ENCODE results near the gene TSPAN31. TPM values are rescaled to one million over a fixed set of nuclear protein-coding genes. Genes with fewer than 3 reads are reported as not detected.

Gene TSPAN31
- total and polyA plus RNA-seq, 2 experiments from 2014 or later = 15.5 to 15.6 TPM

DNA sequence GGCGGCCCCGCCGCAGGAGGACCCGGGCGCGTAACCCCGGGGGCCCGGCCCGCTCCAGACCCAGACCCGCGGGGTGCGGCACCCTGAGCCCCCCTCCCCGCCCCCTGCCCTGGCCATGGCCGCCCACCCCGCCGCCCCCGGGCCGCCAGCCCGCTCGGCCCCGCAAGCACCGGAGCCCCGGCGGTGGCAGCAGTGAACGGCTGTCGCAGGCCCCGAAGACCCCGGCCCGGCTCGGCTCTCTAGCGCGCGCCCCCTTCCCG is 10.3 kb downstream of the TSPAN31 start (continued):
- TF ChIP-seq, protein P1, sequence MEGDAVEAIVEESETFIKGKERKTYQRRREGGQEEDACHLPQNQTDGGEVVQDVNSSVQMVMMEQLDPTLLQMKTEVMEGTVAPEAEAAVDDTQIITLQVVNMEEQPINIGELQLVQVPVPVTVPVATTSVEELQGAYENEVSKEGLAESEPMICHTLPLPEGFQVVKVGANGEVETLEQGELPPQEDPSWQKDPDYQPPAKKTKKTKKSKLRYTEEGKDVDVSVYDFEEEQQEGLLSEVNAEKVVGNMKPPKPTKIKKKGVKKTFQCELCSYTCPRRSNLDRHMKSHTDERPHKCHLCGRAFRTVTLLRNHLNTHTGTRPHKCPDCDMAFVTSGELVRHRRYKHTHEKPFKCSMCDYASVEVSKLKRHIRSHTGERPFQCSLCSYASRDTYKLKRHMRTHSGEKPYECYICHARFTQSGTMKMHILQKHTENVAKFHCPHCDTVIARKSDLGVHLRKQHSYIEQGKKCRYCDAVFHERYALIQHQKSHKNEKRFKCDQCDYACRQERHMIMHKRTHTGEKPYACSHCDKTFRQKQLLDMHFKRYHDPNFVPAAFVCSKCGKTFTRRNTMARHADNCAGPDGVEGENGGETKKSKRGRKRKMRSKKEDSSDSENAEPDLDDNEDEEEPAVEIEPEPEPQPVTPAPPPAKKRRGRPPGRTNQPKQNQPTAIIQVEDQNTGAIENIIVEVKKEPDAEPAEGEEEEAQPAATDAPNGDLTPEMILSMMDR (conservative IDR thresholded peaks at IDR 0.05; ENCODE audit: low read depth in 2 of 2) = no peak
- TF ChIP-seq EZH2phosphoT487 (IDR thresholded peaks at IDR 0.05; ENCODE audit: unreplicated experiment) (no peak), EZH2 (IDR thresholded peaks at IDR 0.05; ENCODE audit: low read depth, unreplicated experiment) (no peak), STAT1 (IDR thresholded peaks at IDR 0.05; ENCODE audit: unreplicated experiment) (no peak)
- TF ChIP-seq, protein P2, sequence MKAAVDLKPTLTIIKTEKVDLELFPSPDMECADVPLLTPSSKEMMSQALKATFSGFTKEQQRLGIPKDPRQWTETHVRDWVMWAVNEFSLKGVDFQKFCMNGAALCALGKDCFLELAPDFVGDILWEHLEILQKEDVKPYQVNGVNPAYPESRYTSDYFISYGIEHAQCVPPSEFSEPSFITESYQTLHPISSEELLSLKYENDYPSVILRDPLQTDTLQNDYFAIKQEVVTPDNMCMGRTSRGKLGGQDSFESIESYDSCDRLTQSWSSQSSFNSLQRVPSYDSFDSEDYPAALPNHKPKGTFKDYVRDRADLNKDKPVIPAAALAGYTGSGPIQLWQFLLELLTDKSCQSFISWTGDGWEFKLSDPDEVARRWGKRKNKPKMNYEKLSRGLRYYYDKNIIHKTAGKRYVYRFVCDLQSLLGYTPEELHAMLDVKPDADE (IDR thresholded peaks at IDR 0.05) = no peak

DNA sequence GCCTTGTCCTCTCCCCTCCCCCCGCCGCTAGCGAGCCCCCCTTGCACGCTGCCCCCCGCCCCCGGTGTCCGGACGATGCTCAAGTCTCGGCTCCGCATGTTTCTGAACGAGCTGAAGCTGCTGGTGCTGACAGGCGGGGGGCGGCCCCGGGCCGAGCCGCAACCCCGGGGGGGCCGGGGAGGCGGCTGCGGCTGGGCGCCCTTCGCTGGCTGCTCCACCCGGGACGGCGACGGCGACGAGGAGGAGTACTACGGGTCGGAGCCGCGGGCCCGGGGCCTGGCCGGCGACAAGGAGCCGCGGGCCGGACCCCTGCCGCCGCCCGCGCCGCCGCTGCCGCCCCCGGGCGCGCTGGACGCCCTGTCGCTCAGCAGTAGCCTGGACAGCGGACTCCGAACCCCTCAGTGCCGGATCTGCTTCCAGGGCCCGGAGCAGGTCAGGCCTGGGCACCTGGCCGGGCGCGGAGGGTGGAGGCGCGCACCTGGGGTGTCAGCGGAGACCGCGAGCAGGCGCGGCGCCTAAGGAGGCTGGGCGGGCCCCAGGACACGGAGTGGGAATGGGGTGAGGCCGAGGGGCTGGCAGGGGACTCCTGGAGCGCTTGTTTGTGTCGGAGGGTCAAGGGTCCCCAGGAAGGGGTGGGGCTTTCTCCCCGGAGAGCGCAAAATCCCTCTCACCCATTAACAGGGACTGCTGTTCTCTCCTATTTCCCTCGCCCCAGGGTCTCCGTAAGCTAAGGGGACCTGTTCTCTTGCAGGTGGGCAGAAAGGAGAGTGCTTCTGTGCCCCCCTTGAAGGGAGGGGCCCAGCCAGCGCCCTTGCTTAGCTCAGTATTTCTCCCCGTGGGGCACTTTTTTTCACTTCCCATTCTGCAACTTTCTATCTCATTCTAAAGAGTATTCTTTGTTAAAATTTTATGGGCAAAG is 10.9 kb downstream of the TSPAN31 start:
- Mint-ChIP-seq H3K27me3 (ENCODE audit: insufficient read depth, low read depth, poor library complexity) (peaks cover 69% of the 10 kb centered on the region), H3K4me3 (peak overlapping the region; percentile 71), H3K27ac (no peak overlapping the region), H3K4me1 (peaks cover 36% of the 10 kb centered on the region), H3K36me3 (ENCODE audit: low read depth) (peaks cover 13% of the 10 kb centered on the region), H3K9me3 (no peaks in the 10 kb centered on the region; the same call in 2 of the 3 replicates)
- Histone ChIP-seq H3K4me2 (peak overlapping the region; percentile 86), H3K79me2 (replicated peaks; ENCODE audit: insufficient read depth) (peaks cover 13% of the 10 kb centered on the region), H2AFZ (no peak overlapping the region), H3F3A (replicated peaks; ENCODE audit: low read depth) (peaks cover 19% of the 10 kb centered on the region), H3K36me3 (ENCODE audit: insufficient read depth) (no peaks in the 10 kb centered on the region), H3K4me1 (ENCODE audit: insufficient read depth) (peaks cover 36% of the 10 kb centered on the region), H3K4me3 (peak overlapping the region; percentile 83), H4K20me1 (replicated peaks; ENCODE audit: insufficient read depth) (peaks cover 4% of the 10 kb centered on the region; the same call in 1 of the 2 replicates), H3K9me2 (ENCODE audit: insufficient read depth) (no peaks in the 10 kb centered on the region), H3K27me3 (ENCODE audit: insufficient read depth) (peaks cover 70% of the 10 kb centered on the region), H3K27ac (ENCODE audit: low read depth) (no peak overlapping the region)
- DNase-seq (ENCODE audit: low spot score) (peak; percentile 53), ATAC-seq (peak; percentile 3; the same call in 2 of the 3 replicates)
- TF ChIP-seq ZNF331 (CRISPR knock-in tag; IDR thresholded peaks at IDR 0.05; ENCODE audit: low read depth) = no peak
- TF ChIP-seq, protein P3, sequence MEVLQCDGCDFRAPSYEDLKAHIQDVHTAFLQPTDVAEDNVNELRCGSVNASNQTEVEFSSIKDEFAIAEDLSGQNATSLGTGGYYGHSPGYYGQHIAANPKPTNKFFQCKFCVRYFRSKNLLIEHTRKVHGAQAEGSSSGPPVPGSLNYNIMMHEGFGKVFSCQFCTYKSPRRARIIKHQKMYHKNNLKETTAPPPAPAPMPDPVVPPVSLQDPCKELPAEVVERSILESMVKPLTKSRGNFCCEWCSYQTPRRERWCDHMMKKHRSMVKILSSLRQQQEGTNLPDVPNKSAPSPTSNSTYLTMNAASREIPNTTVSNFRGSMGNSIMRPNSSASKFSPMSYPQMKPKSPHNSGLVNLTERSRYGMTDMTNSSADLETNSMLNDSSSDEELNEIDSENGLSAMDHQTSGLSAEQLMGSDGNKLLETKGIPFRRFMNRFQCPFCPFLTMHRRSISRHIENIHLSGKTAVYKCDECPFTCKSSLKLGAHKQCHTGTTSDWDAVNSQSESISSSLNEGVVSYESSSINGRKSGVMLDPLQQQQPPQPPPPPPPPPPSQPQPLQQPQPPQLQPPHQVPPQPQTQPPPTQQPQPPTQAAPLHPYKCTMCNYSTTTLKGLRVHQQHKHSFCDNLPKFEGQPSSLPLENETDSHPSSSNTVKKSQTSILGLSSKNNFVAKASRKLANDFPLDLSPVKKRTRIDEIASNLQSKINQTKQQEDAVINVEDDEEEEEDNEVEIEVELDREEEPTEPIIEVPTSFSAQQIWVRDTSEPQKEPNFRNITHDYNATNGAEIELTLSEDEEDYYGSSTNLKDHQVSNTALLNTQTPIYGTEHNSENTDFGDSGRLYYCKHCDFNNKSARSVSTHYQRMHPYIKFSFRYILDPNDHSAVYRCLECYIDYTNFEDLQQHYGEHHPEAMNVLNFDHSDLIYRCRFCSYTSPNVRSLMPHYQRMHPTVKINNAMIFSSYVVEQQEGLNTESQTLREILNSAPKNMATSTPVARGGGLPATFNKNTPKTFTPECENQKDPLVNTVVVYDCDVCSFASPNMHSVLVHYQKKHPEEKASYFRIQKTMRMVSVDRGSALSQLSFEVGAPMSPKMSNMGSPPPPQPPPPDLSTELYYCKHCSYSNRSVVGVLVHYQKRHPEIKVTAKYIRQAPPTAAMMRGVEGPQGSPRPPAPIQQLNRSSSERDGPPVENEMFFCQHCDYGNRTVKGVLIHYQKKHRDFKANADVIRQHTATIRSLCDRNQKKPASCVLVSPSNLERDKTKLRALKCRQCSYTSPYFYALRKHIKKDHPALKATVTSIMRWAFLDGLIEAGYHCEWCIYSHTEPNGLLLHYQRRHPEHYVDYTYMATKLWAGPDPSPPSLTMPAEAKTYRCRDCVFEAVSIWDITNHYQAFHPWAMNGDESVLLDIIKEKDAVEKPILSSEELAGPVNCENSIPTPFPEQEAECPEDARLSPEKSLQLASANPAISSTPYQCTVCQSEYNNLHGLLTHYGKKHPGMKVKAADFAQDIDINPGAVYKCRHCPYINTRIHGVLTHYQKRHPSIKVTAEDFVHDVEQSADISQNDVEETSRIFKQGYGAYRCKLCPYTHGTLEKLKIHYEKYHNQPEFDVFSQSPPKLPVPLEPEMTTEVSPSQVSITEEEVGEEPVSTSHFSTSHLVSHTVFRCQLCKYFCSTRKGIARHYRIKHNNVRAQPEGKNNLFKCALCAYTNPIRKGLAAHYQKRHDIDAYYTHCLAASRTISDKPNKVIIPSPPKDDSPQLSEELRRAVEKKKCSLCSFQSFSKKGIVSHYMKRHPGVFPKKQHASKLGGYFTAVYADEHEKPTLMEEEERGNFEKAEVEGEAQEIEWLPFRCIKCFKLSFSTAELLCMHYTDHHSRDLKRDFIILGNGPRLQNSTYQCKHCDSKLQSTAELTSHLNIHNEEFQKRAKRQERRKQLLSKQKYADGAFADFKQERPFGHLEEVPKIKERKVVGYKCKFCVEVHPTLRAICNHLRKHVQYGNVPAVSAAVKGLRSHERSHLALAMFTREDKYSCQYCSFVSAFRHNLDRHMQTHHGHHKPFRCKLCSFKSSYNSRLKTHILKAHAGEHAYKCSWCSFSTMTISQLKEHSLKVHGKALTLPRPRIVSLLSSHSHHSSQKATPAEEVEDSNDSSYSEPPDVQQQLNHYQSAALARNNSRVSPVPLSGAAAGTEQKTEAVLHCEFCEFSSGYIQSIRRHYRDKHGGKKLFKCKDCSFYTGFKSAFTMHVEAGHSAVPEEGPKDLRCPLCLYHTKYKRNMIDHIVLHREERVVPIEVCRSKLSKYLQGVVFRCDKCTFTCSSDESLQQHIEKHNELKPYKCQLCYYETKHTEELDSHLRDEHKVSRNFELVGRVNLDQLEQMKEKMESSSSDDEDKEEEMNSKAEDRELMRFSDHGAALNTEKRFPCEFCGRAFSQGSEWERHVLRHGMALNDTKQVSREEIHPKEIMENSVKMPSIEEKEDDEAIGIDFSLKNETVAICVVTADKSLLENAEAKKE (CRISPR knock-in tag; IDR thresholded peaks at IDR 0.05) = no peak
- TF ChIP-seq POLR2AphosphoS5 (IDR thresholded peaks at IDR 0.05; ENCODE audit: low read depth) = no peak
- no peak for TF ChIP-seq EZH2phosphoT487 (IDR thresholded peaks at IDR 0.05; ENCODE audit: unreplicated experiment)
- no peak for TF ChIP-seq ZNF114 (CRISPR knock-in tag; IDR thresholded peaks at IDR 0.05)
- TF ChIP-seq, protein P4, sequence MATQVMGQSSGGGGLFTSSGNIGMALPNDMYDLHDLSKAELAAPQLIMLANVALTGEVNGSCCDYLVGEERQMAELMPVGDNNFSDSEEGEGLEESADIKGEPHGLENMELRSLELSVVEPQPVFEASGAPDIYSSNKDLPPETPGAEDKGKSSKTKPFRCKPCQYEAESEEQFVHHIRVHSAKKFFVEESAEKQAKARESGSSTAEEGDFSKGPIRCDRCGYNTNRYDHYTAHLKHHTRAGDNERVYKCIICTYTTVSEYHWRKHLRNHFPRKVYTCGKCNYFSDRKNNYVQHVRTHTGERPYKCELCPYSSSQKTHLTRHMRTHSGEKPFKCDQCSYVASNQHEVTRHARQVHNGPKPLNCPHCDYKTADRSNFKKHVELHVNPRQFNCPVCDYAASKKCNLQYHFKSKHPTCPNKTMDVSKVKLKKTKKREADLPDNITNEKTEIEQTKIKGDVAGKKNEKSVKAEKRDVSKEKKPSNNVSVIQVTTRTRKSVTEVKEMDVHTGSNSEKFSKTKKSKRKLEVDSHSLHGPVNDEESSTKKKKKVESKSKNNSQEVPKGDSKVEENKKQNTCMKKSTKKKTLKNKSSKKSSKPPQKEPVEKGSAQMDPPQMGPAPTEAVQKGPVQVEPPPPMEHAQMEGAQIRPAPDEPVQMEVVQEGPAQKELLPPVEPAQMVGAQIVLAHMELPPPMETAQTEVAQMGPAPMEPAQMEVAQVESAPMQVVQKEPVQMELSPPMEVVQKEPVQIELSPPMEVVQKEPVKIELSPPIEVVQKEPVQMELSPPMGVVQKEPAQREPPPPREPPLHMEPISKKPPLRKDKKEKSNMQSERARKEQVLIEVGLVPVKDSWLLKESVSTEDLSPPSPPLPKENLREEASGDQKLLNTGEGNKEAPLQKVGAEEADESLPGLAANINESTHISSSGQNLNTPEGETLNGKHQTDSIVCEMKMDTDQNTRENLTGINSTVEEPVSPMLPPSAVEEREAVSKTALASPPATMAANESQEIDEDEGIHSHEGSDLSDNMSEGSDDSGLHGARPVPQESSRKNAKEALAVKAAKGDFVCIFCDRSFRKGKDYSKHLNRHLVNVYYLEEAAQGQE (IDR thresholded peaks at IDR 0.05; ENCODE audit: unreplicated experiment) = no peak

All from GM23338 (cell line).